Measurements from ENCODE around the gene PPP3CA. TPM values are rescaled to one million over a fixed set of nuclear protein-coding genes. Genes with fewer than 3 reads are reported as not detected.

Gene PPP3CA
- total and polyA plus RNA-seq, 2 of the 13 experiments (the other 11 are each of a cell fraction or from before 2014, with no cell fraction given): 4.8 to 13.2 TPM

GRCh38 chr4:101158134-101158482 is 189.2 kb downstream of the PPP3CA start:
- Histone ChIP-seq H3K36me3 (replicated peaks in 1 of 2; ENCODE audit: control insufficient read depth in 1 of 2, insufficient read depth in 2 of 2, low read length in 2 of 2) (no peaks in the 10 kb centered on the region; a peak in 1 of 5 replicates), H3K79me2 (ENCODE audit: insufficient read depth, low read length) (no peaks in the 10 kb centered on the region), H3K4me2 (ENCODE audit: low read depth, low read length) (no peak overlapping the region), H3K9ac (ENCODE audit: insufficient read depth, low read depth, low read length) (no peak overlapping the region), H3K9me3 (ENCODE audit: low read length) (no peaks in the 10 kb centered on the region), H3K4me1 (ENCODE audit: insufficient read depth, low read length) (no peaks in the 10 kb centered on the region), H3K27me3 (ENCODE audit: control insufficient read depth in 1 of 2, insufficient read depth in 2 of 2, low read length in 2 of 2) (no peaks in the 10 kb centered on the region), H2AFZ (ENCODE audit: low read length) (no peak overlapping the region), H3K4me3 (replicated peaks in 1 of 3; ENCODE audit: insufficient read depth in 1 of 3, low read depth in 2 of 3, low read length in 3 of 3) (no peak overlapping the region), H4K20me1 (ENCODE audit: insufficient read depth, low read length) (no peaks in the 10 kb centered on the region), H3K27ac (ENCODE audit: extremely low read length, insufficient read depth, low read length) (no peak overlapping the region)
- intact Hi-C loops (cut with micrococcal nuclease; ENCODE audit: unreplicated experiment): no loop called here
- TF ChIP-seq RBM22 (optimal IDR thresholded peaks at IDR 0.05; ENCODE audit: low read length): no peak
- TF ChIP-seq ZBTB37 (CRISPR knock-in tag; IDR thresholded peaks at IDR 0.05): no peak
- no peak for TF ChIP-seq MLXIP (CRISPR knock-in tag; IDR thresholded peaks at IDR 0.05; ENCODE audit: borderline replicate concordance)
- TF ChIP-seq TBL1XR1 (IDR thresholded peaks at IDR 0.05; ENCODE audit: borderline replicate concordance, low read length, partially characterized antibody): no peak
- no peak for TF ChIP-seq SP5 (CRISPR knock-in tag; IDR thresholded peaks at IDR 0.05; ENCODE audit: borderline replicate concordance, low read depth)
- TF ChIP-seq ATF7 (IDR thresholded peaks at IDR 0.05): no peak
- no peak for TF ChIP-seq ATF7 (CRISPR knock-in tag; IDR thresholded peaks at IDR 0.05)
- no peak for TF ChIP-seq DMAP1 (CRISPR knock-in tag; IDR thresholded peaks at IDR 0.05)
- 97% methylated on average over 3 of the region's 3 CpGs for WGBS (ENCODE audit: low lambda C conversion rate)
- no TSS peak for BruUV-seq (replicated peaks)
- CTCF ChIA-PET (ENCODE audit: low intra/inter-chr PET ratio, low total read pairs): no interaction called here
- no peak for ATAC-seq
- FAIRE-seq: no peak
- DNase-seq (ENCODE audit: low spot score): no peak
- POLR2A ChIA-PET: no interaction called here
- in situ Hi-C loops (cut with HindIII; ENCODE audit: extremely low pct_ligation_motif_present, low pct_unique_long_range_greater_than_20kb): no loop called here
